Measurements from ENCODE around the gene TF. TPM values are rescaled to one million over a fixed set of nuclear protein-coding genes. Genes with fewer than 3 reads are reported as not detected.

The TF gene
- total RNA-seq, 1 donor from 2014 or later: under 0.01 TPM

DNA sequence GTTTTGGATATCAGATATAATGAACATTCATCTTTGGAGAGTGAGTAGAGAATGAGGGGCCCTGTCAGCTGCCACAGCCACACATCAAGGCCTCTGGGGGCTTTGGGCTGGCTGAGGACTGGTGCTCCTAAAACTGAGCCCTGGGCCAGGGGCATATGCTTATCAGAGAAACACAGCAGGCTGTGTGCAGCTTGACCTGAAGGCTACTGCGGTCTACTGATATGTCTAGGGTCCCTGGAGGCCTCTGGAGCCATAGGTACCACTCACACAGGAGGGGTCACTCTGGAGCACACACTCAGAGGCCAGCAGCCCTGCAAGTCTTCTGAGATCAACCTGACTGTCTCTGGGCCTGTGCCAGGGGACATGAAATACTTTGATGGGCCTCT is 7.6 kb downstream of the TF start:
- no peaks in the 10 kb centered on the region for H3K27me3 ChIP-seq (ENCODE audit: control insufficient read depth, insufficient read depth, low read length)
- no peak overlapping the region for H3K4me3 ChIP-seq (ENCODE audit: low read depth, low read length)
- no peak for DNase-seq (ENCODE audit: low read depth)
- TF ChIP-seq, protein P1, sequence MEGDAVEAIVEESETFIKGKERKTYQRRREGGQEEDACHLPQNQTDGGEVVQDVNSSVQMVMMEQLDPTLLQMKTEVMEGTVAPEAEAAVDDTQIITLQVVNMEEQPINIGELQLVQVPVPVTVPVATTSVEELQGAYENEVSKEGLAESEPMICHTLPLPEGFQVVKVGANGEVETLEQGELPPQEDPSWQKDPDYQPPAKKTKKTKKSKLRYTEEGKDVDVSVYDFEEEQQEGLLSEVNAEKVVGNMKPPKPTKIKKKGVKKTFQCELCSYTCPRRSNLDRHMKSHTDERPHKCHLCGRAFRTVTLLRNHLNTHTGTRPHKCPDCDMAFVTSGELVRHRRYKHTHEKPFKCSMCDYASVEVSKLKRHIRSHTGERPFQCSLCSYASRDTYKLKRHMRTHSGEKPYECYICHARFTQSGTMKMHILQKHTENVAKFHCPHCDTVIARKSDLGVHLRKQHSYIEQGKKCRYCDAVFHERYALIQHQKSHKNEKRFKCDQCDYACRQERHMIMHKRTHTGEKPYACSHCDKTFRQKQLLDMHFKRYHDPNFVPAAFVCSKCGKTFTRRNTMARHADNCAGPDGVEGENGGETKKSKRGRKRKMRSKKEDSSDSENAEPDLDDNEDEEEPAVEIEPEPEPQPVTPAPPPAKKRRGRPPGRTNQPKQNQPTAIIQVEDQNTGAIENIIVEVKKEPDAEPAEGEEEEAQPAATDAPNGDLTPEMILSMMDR (IDR thresholded peaks at IDR 0.05; ENCODE audit: insufficient read depth, low read length, poor library complexity, severe bottlenecking): no peak
- no peaks in the 10 kb centered on the region for H3K36me3 ChIP-seq (ENCODE audit: control insufficient read depth, insufficient read depth, low read length)

DNA sequence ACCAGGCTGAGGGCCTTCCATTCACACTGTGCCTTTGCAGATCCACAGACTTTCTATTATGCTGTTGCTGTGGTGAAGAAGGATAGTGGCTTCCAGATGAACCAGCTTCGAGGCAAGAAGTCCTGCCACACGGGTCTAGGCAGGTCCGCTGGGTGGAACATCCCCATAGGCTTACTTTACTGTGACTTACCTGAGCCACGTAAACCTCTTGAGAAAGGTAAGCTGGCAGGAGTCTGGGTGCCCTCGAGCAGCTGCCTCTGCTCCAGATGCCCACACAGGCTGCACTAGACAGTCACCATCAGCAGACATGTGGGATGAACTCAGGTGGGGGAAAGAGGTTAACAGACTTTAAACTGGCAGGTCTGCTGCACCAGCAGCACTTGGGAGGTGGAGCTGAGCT is 8.3 kb downstream of the TF start:
- Histone ChIP-seq H3K36me3 (ENCODE audit: control insufficient read depth, insufficient read depth, low read length) (no peaks in the 10 kb centered on the region), H3K27me3 (ENCODE audit: control insufficient read depth, insufficient read depth, low read length) (no peaks in the 10 kb centered on the region), H3K4me3 (ENCODE audit: low read depth, low read length) (no peak overlapping the region)
- TF ChIP-seq, protein P1 (IDR thresholded peaks at IDR 0.05; ENCODE audit: insufficient read depth, low read length, poor library complexity, severe bottlenecking): no peak
- DNase-seq (ENCODE audit: low read depth): no peak

DNA sequence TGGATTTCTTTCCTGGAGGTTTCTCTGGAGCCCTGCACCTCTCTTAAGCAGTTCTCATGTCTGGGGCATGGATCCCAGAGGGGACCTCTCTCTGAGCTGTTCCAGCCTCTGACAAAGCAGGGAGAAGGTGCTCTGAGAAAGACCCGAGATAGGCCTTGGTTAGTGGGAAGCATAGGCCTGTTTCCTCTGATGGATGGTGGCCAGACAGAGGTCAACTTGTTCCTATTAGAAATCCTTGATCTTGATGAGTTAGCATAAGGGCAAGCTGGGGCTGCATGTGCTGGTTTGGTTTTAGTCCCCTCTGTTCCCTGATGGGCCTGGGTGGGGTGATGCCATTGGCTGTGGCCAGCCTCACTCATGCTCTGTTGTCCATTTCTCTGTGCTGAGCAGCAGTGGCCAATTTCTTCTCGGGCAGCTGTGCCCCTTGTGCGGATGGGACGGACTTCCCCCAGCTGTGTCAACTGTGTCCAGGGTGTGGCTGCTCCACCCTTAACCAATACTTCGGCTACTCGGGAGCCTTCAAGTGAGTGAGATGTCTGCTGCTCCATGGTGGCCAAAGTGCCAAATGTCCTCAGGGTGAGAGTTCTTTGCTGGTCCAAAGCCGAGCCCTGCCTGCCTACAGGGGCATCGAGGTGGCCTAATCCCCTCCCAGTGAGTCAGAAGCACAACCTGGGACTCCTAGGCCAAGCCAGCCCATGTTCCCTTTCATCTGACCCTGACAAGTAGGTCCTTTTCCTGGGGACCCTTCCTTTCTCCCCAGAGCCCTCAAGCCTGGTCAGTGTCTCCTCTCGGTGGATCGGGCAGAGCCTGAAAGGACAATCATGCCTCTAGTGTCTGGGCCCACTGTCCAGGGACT is 9.0 kb downstream of the TF start:
- no peaks in the 10 kb centered on the region for H3K27me3 ChIP-seq (ENCODE audit: control insufficient read depth, insufficient read depth, low read length)
- H3K4me3 ChIP-seq (ENCODE audit: low read depth, low read length): no peak overlapping the region
- H3K36me3 ChIP-seq (ENCODE audit: control insufficient read depth, insufficient read depth, low read length): no peaks in the 10 kb centered on the region
- TF ChIP-seq, protein P1 (IDR thresholded peaks at IDR 0.05; ENCODE audit: insufficient read depth, low read length, poor library complexity, severe bottlenecking): no peak
- no peak for DNase-seq (ENCODE audit: low read depth)

DNA sequence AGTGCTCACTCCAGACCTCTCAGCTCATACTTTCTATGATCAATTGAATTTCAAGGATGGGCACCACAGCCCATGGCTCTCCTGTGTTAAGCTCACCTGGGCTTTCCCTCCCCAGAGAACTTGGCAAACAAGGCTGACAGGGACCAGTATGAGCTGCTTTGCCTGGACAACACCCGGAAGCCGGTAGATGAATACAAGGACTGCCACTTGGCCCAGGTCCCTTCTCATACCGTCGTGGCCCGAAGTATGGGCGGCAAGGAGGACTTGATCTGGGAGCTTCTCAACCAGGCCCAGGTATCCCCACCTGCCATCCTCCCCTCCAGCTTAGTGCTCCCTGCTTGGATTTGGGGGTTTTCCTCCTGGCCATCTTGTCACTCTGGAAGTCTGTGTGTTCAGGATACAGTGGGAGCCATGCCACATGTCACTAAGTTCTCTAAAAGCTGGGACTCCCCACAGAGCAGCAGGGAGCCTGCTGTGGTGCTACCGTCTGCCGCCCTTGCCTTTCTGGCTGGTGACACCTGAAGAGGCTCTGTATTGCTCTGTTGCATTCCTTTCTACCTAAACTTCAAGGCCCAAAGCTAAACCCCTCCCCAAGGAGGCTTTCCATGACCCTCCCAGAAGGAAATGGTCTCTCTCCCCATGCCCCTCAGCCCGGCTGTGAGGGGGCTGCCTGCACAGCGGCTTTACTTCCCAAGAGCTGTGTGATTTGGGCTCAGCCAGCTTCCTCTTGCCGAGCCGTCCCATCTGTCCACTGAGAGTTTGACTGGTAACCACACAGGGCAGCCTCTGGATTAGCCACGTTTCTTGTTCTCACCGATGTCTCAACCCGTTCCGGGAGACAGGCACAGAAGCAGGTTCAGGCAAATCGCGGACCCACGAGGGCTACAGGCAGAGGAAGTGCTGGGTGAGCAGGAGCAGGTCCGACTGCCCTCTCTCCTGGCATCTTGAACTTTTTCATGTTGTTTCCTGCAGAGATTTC is 10.8 kb downstream of the TF start:
- Histone ChIP-seq H3K27me3 (ENCODE audit: control insufficient read depth, insufficient read depth, low read length) (no peaks in the 10 kb centered on the region), H3K4me3 (ENCODE audit: low read depth, low read length) (no peak overlapping the region), H3K36me3 (ENCODE audit: control insufficient read depth, insufficient read depth, low read length) (no peaks in the 10 kb centered on the region)
- no peak for DNase-seq (ENCODE audit: low read depth)
- TF ChIP-seq, protein P1 (IDR thresholded peaks at IDR 0.05; ENCODE audit: insufficient read depth, low read length, poor library complexity, severe bottlenecking): no peak

DNA sequence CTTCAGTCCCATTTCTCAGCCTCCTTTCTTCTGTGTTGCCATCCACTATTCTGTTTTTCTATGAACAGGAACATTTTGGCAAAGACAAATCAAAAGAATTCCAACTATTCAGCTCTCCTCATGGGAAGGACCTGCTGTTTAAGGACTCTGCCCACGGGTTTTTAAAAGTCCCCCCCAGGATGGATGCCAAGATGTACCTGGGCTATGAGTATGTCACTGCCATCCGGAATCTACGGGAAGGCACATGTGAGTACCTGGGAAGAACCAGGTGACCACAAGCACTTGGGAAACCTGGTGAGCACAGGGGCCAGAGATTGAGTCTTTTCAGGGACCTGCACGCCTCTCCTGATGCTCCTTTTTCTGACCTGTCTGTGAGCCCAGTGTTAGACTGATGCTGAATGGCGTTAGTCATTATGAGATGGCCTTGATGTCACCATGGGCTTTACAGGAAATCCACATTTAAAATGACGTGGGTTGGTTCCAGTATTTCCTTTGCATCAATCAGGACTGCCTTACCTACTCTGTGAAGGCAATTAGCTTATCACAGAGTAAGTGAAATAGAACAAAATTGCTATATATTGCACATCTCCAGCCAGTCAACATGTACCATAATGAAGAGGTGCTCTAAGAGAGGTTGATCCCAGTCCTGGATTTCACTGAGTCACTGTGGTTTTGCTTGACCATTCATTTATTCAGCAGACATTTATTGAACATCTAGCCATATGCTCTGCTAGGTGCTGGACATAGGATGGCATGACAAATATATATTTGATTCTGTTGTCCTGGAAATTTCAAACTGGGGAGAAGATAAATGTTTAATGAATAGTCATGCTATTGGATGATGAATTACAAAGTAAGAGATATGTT is 11.7 kb downstream of the TF start:
- Histone ChIP-seq H3K4me3 (ENCODE audit: low read depth, low read length) (no peak overlapping the region), H3K27me3 (ENCODE audit: control insufficient read depth, insufficient read depth, low read length) (no peaks in the 10 kb centered on the region), H3K36me3 (ENCODE audit: control insufficient read depth, insufficient read depth, low read length) (no peaks in the 10 kb centered on the region)
- no peak for DNase-seq (ENCODE audit: low read depth)
- TF ChIP-seq, protein P1 (IDR thresholded peaks at IDR 0.05; ENCODE audit: insufficient read depth, low read length, poor library complexity, severe bottlenecking): no peak
